Upper lobe of left lung (tissue), 6 donors: Measurements from ENCODE around the gene NR1I2. TPM values are rescaled to one million over a fixed set of nuclear protein-coding genes. Genes with fewer than 3 reads are reported as not detected.

Experiments
- ATAC-seq, 2 donors: fragments of 200-7000 bp; cut with Tn5 transposase; one replicate each; pipeline ENCODE4 v1.9.1; 2022; ENCODE audit warnings: mild to moderate bottlenecking in 2 of 2, moderate library complexity in 2 of 2; ENCODE audit not compliant: low FRiP score in 2 of 2
- DNase-seq, 2 donors: peaks; one replicate each; pipeline ENCODE4 v3.0.0-alpha.2; 2019 to 2020
- H3K27ac ChIP-seq, 4 donors: fragments of 200-600 bp; sonication (generic); one replicate each; pipeline ENCODE4 v1.5.1; 2016 to 2019
- H3K27me3 ChIP-seq, 4 donors: fragments of 200-600 bp; sonication (generic); one replicate each; pipeline ENCODE4 v1.5.1; 2017 to 2019
- H3K36me3 ChIP-seq, 4 donors: fragments of 200-600 bp; sonication (generic); one replicate each; pipeline ENCODE4 v1.5.1; 2016 to 2019
- H3K4me1 ChIP-seq, 4 donors: fragments of 200-600 bp; sonication (generic); one replicate each; pipeline ENCODE4 v1.5.1; 2018 to 2019
- H3K4me3 ChIP-seq, 4 donors: fragments of 200-600 bp; sonication (generic); one replicate each; pipeline ENCODE4 v1.5.1; 2017 to 2019; ENCODE audit warnings: mild to moderate bottlenecking in 2 of 4, moderate library complexity in 1 of 4
- H3K9me3 ChIP-seq, 4 donors: fragments of 200-600 bp; sonication (generic); one replicate each; pipeline ENCODE4 v1.5.1; 2018 to 2019
- CTCF ChIP-seq, 6 experiments: fragments of 450-650 bp in 4 of 6; fragments of 200-600 bp in 2 of 6; sonication (generic) in 2 of 6; IDR thresholded peaks; one replicate each; pipeline ENCODE4 v1.5.1; 2016 to 2019; ENCODE audit warnings: antibody characterized with exemption in 6 of 6
- EP300 ChIP-seq, 4 donors: sonication (generic); formaldehyde crosslinking; IDR thresholded peaks; one replicate each; pipeline ENCODE4 v1.5.1; 2017; ENCODE audit warnings: antibody characterized with exemption in 4 of 4, control low read depth in 2 of 4
- POLR2A ChIP-seq, 4 donors: fragments of 450-650 bp; IDR thresholded peaks; one replicate each; pipeline ENCODE4 v1.5.1; 2016 to 2017; ENCODE audit warnings: antibody characterized with exemption in 4 of 4, mild to moderate bottlenecking in 2 of 4
- POLR2AphosphoS5 ChIP-seq, 2 donors: sonication (generic); formaldehyde crosslinking; IDR thresholded peaks; one replicate each; pipeline ENCODE4 v1.5.1; 2017; ENCODE audit warnings: antibody characterized with exemption in 2 of 2
- WGBS, 2 donors: methylation state at CpG; one replicate each; pipeline ENCODE4 v1.1.5; 2017 to 2018; 5-methylcytosine and 5-hydroxymethylcytosine counted together
- total RNA-seq, 6 donors: library from RNA; depleted of rRNA in 4 of 6; stranded (reverse); fragments of >200 nt in 4 of 6; gene quantifications; one replicate each; pipeline versions ENCODE4 v1.1.0 to v1.2.1, GENCODE V29; 2016 to 2021
- donor health status: DM: no; HTN: no; CAD: no; lungs with moderate emphysema.
- donor health status: DM: no; HTN: yes; CAD: no; lungs with severe emphysema.

NR1I2 gene
- total RNA-seq, 6 donors from 2014 or later = 0.22 to 0.46 (median 0.39) TPM; not detected in 2

DNA sequence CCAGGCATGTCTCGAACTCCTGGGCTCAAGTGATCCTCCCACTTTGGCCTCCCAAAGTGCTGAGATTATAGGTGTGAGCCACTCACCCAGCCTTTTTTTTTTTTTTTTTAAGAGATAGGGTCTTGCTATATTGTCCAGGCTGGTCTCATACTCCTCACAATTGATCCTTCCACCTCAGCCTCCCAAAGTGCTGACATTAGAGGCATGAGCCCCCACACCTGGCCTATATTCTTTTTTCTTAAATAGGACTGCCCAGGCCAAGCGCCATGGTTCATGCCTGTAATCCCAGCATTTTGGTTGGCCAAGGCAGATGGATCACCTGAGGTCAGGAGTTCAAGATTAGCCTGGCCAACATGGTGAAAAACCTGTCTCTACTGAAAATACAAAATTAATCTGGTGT is 12.5 kb downstream of the NR1I2 start:
- no peak for DNase-seq
- no peak overlapping the region for H3K27ac ChIP-seq
- no peaks in the 10 kb centered on the region for H3K36me3 ChIP-seq
- no peaks in the 10 kb centered on the region for H3K27me3 ChIP-seq
- ATAC-seq = no peak
- no peak for TF ChIP-seq EP300 (IDR thresholded peaks at IDR 0.05)
- TF ChIP-seq CTCF (IDR thresholded peaks at IDR 0.05) = no peak
- TF ChIP-seq POLR2A (IDR thresholded peaks at IDR 0.05) = no peak
- no peak for TF ChIP-seq POLR2AphosphoS5 (IDR thresholded peaks at IDR 0.05)
- 93 to 100% methylated on average over 2 of the region's 2 CpGs for WGBS, 2 donors
- H3K4me3 ChIP-seq = no peak overlapping the region
- no peaks in the 10 kb centered on the region for H3K4me1 ChIP-seq
- H3K9me3 ChIP-seq = no peaks in the 10 kb centered on the region

DNA sequence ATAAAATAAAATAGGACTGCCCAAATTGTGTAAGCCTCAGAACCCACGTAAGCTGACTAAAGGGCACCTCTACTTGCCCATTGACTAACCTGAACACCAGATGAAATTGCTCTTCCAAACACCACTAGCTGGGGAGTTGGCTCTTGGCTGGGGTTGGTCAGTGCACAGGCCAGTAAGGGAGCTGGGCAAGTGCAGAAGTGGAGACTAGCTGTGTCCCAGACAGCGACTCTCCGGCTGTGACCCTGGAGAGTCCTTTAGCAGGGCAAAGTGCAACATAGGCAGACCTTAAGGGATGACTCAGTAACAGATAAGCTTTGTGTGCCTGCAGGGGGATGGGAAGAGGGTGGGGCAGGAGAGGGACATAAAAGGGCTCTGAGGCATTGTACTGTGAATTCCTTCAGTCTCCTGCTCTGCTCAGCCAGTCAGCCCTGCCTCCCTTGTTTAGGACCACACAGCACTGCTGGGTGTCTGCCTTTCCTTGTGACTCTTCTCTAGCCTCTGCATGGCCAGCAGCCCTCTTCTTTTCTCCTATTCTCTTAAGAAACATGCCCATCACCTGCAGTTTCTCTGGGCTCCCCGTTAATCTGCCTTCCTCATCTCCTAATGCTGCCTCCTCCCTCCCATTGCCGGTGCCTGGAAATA is 13.2 kb downstream of the NR1I2 start:
- H3K4me1 ChIP-seq = no peaks in the 10 kb centered on the region
- TF ChIP-seq EP300 (IDR thresholded peaks at IDR 0.05) = no peak
- no peak overlapping the region for H3K4me3 ChIP-seq
- no peak overlapping the region for H3K27ac ChIP-seq
- DNase-seq = no peak
- no peaks in the 10 kb centered on the region for H3K27me3 ChIP-seq
- ATAC-seq = peak; percentile 31 to 53
- 69 to 71% methylated on average over 5 of the region's 5 CpGs for WGBS, 2 donors
- no peaks in the 10 kb centered on the region for H3K36me3 ChIP-seq
- no peaks in the 10 kb centered on the region for H3K9me3 ChIP-seq

GRCh38 chr3:119795849-119796248 is 13.9 kb downstream of the NR1I2 start:
- ATAC-seq (no peak), DNase-seq (no peak)
- Histone ChIP-seq H3K27me3 (no peaks in the 10 kb centered on the region), H3K36me3 (no peaks in the 10 kb centered on the region), H3K9me3 (no peaks in the 10 kb centered on the region), H3K4me1 (no peaks in the 10 kb centered on the region), H3K4me3 (no peak overlapping the region), H3K27ac (no peak overlapping the region)
- TF ChIP-seq POLR2AphosphoS5 (IDR thresholded peaks at IDR 0.05) (no peak), EP300 (IDR thresholded peaks at IDR 0.05) (no peak), POLR2A (IDR thresholded peaks at IDR 0.05) (no peak)
- WGBS, 2 donors = 80 to 81% methylated on average over 3 of the region's 3 CpGs

- Histone ChIP-seq H3K27me3 (no peaks in the 10 kb centered on the region), H3K4me1 (no peaks in the 10 kb centered on the region), H3K27ac (no peak overlapping the region), H3K9me3 (no peaks in the 10 kb centered on the region), H3K4me3 (no peak overlapping the region), H3K36me3 (no peaks in the 10 kb centered on the region)
- ATAC-seq (no peak), DNase-seq (no peak)
- TF ChIP-seq POLR2A (IDR thresholded peaks at IDR 0.05) (no peak), CTCF (IDR thresholded peaks at IDR 0.05) (no peak), EP300 (IDR thresholded peaks at IDR 0.05) (no peak), POLR2AphosphoS5 (IDR thresholded peaks at IDR 0.05) (no peak)
- WGBS, 2 donors = 97 to 100% methylated on average over 2 of the region's 2 CpGs
Measured at GRCh38 chr3:119796368-119796767, 14.5 kb downstream of the NR1I2 start.

- Histone ChIP-seq H3K9me3 (no peaks in the 10 kb centered on the region), H3K36me3 (no peaks in the 10 kb centered on the region), H3K4me3 (no peak overlapping the region), H3K4me1 (no peaks in the 10 kb centered on the region), H3K27me3 (no peaks in the 10 kb centered on the region), H3K27ac (no peak overlapping the region)
- DNase-seq (no peak), ATAC-seq (no peak)
- WGBS, 2 donors = 58 to 67% methylated on average over 1 to 2 of the region's 2 CpGs
- TF ChIP-seq CTCF (IDR thresholded peaks at IDR 0.05) = no peak
- TF ChIP-seq EP300 (IDR thresholded peaks at IDR 0.05) = no peak
- TF ChIP-seq POLR2A (IDR thresholded peaks at IDR 0.05) = no peak
- TF ChIP-seq POLR2AphosphoS5 (IDR thresholded peaks at IDR 0.05) = no peak
Measured at GRCh38 chr3:119796785-119797184, 14.9 kb downstream of the NR1I2 start.

DNA sequence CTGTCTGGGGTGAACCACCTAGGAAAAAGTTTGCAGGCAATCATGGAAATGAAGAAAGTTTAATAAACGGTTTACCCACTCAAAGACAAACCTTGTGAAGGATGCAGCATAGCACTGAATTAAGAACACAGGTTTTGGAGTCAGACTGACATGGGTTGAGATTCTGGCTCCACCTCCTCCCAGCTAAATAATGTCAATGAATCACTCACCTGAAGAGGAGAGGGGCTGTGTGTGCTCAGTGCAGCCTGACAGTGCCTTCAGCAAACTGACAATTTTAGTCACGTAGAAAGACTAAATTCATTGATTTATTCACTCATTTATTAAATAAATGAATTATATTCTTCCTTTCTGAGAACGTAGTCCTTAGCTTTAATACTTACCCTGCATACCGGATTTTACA is 18.9 kb downstream of the NR1I2 start:
- H3K4me1 ChIP-seq = no peaks in the 10 kb centered on the region
- H3K27ac ChIP-seq = no peak overlapping the region
- DNase-seq = no peak
- H3K36me3 ChIP-seq = no peaks in the 10 kb centered on the region
- TF ChIP-seq CTCF (IDR thresholded peaks at IDR 0.05) = no peak
- no peak for TF ChIP-seq POLR2AphosphoS5 (IDR thresholded peaks at IDR 0.05)
- TF ChIP-seq EP300 (IDR thresholded peaks at IDR 0.05) = no peak
- no peak overlapping the region for H3K4me3 ChIP-seq
- WGBS, 2 donors = 77 to 83% methylated on average over 4 of the region's 4 CpGs
- H3K27me3 ChIP-seq = no peaks in the 10 kb centered on the region
- H3K9me3 ChIP-seq = no peaks in the 10 kb centered on the region
- ATAC-seq = no peak
